Measurements from ENCODE around the gene ATP11A.

ATP11A gene

GRCh38 chr13:112726016-112726767, 36.4 kb downstream of the ATP11A start:
- no peak for DNase-seq

- DNase-seq = no peak
Observed at GRCh38 chr13:112727581-112727980, 37.7 kb downstream of the ATP11A start.

- no peak for DNase-seq
Observed at GRCh38 chr13:112728375-112729126, 38.7 kb downstream of the ATP11A start.

GRCh38 chr13:112729408-112729807, 39.6 kb downstream of the ATP11A start:
- DNase-seq = no peak

GRCh38 chr13:112730157-112730671, 40.4 kb downstream of the ATP11A start:
- no peak for DNase-seq

- DNase-seq = no peak
Observed at GRCh38 chr13:112731667-112732616, 42.1 kb downstream of the ATP11A start.

GRCh38 chr13:112732679-112733078, 42.8 kb downstream of the ATP11A start:
- DNase-seq = no peak

- no peak for DNase-seq
Observed at GRCh38 chr13:112733112-112733511, 43.3 kb downstream of the ATP11A start.

- no peak for DNase-seq
Observed at GRCh38 chr13:112733661-112734379, 44.0 kb downstream of the ATP11A start.

- no peak for DNase-seq
Observed at GRCh38 chr13:112734696-112735547, 45.1 kb downstream of the ATP11A start.

- no peak for DNase-seq
Observed at GRCh38 chr13:112735791-112736190, 46.0 kb downstream of the ATP11A start.

GRCh38 chr13:112737294-112737693, 47.5 kb downstream of the ATP11A start:
- no peak for DNase-seq

GRCh38 chr13:112738606-112739005, 48.8 kb downstream of the ATP11A start:
- DNase-seq = no peak

GRCh38 chr13:112740502-112741131, 50.8 kb downstream of the ATP11A start:
- DNase-seq = no peak

GRCh38 chr13:112741185-112741755, 51.4 kb downstream of the ATP11A start:
- no peak for DNase-seq

GRCh38 chr13:112741835-112742570, 52.2 kb downstream of the ATP11A start:
- no peak for DNase-seq

- DNase-seq = no peak
Observed at GRCh38 chr13:112742583-112742982, 52.7 kb downstream of the ATP11A start.

GRCh38 chr13:112743451-112744167, 53.8 kb downstream of the ATP11A start:
- no peak for DNase-seq

Data from NCI-H226 (cell line).